NOMO-1 treated with dmso at 0.1 percent for 144 hours (cell line): Measurements from ENCODE around the gene SPDYE2.
"Not testable (repeated sequence)": the region's sequence is repeated elsewhere in the genome, so short reads cannot be mapped to it uniquely, and the experiment has no call there.

Experiments used
- DNase-seq: peaks from one replicate; lab custom pipeline; 2025; ENCODE audit not compliant: unreplicated experiment; lab: John Stamatoyannopoulos, UW

SPDYE2 gene

GRCh38 chr7:102535062-102535615 is 15.9 kb upstream of the SPDYE2 start:
- not testable (repeated sequence) for DNase-seq

GRCh38 chr7:102540604-102541003 is 10.4 kb upstream of the SPDYE2 start:
- not testable (repeated sequence) for DNase-seq

DNA sequence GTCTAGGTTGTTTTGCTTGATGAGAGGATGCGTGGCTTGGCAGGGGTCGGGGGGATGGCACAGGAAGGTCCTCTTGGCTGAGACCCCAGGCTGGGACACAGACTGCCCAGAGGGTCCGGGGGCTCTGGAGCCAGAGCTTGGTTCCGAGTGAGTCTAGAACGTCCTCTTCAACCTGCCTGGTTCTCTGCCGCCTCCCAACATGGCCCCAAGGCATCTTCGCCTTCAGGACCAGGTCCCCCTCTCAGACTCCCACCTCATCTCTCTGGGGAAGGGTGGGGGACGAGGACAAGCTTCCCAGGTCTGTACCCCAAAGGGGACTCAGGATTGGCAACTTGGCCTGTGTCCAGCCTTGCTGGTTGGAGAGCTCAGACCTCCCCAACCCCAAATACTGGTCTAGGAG is 8.9 kb upstream of the SPDYE2 start:
- DNase-seq, result not testable (repeated sequence)

DNA sequence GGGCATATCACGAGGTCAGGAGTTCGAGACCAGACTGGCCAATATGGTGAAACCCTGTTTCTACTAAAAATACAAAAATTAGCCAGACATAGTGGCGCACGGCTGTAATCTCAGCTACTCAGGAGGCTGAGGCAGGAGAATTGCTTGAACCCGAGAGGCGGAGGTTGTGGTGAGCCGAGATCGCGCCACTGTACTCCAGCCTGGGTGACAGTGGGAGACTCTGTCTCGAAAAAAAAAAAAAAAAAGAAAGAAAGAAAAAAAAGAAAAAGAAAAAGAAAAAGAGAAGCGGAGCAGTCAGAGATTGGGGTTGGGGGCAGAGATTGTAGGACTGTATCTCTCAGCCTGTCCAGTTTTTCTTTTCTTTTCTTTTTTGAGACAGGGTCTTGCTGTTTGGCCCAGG is 8.3 kb upstream of the SPDYE2 start:
- not testable (repeated sequence) for DNase-seq

- not testable (repeated sequence) for DNase-seq
These were observed 7.4 kb upstream of the SPDYE2 start, which contains the start of gene UPK3BL2 for GRCh38 chr7:102543596-102543995. Gene UPK3BL2, minus strand, starts transcription at chr7:102543696. Its CDS starts 60 bp downstream, at chr7:102543636.

- not testable (repeated sequence) for DNase-seq
These were observed 6.7 kb upstream of the SPDYE2 start for GRCh38 chr7:102544372-102544771.

DNA sequence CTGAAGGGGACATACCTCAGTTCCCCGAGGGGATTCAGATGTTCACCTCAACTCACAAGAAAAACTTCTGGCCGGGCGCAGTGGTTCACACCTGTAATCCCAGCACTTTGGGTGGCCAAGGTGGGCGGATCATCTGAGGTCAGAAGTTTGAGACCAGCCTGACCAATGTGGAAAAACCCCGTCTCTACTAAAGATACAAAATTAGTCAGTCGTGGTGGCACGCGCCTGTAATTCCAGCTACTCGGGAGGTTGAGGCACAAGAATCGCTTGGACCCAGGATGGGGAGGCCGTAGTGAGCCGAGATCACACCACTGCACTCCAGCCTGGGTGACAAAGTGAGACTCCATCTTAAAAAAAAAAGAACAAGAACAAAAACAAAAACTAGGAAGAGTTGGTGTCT is 5.7 kb upstream of the SPDYE2 start:
- not testable (repeated sequence) for DNase-seq

DNA sequence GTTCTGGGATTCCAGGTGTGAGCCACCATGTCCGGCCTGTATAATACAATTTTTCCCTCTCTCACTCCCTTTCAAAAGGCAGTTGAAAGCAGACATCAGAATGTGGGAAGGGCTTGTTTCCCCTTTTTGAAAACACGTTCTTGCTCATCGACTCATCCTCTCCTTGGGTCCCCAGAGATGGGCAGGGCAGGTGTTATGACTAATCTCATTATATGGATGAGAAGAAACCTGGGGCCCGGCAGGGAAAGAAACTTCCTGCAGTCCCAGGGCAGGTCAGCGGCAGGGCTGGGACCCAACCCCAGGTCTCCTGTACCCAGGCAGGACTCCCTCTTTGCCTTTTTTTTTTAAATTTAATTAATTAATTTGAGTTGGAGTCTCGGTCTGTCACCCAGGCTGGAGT is 4.7 kb upstream of the SPDYE2 start:
- DNase-seq, result not testable (repeated sequence)

- DNase-seq, result not testable (repeated sequence)
These were observed 17.6 kb downstream of the SPDYE2 start for GRCh38 chr7:102568620-102569019.

GRCh38 chr7:102572261-102573239 is 21.5 kb downstream of the SPDYE2 start, which contains the start of gene POLR2J3:
Gene POLR2J3, minus strand, starts transcription at chr7:102572583. Its CDS starts 62 bp downstream, at chr7:102572521.
- DNase-seq, result not testable (repeated sequence)

DNA sequence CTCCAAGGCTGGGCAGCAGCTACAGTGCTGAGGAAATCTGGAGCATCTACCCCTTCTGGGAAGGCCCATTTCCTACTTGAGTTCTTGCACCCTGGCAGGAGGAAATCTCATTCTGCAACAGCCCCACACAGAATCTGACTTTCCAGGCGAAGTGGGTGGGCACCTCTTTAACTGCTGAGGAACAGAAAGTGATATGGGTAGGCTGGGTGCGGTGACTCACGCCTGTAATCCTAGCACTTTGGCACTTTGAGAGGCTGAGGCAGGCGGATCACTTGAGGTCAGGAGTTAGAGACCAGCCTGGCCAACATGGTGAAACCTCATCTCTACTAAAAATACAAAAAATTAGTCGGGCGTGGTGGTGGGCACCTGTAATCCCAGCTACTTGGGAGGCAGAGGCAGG is 23.6 kb downstream of the SPDYE2 start:
- DNase-seq, result not testable (repeated sequence)

DNA sequence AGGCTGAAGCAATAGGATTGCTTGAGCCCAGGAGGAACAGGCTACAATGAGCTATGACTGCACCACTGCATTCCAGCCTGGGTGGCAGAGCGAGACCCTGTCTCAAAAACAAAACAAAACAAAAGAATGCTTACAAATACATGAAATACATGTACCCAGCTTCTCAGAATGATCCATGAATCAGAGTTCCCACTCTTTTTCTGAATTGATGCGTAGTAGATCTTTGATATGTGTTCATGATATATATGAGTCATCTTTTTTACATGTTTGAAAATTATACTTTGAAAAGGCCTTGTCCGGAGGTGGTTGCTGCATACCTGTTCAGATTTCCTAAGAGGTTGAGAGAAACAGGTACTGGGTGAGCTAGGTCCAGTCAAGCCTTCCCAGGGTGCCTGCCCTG is 25.3 kb downstream of the SPDYE2 start:
- not testable (repeated sequence) for DNase-seq

GRCh38 chr7:102577315-102578240 is 26.6 kb downstream of the SPDYE2 start:
- not testable (repeated sequence) for DNase-seq

DNA sequence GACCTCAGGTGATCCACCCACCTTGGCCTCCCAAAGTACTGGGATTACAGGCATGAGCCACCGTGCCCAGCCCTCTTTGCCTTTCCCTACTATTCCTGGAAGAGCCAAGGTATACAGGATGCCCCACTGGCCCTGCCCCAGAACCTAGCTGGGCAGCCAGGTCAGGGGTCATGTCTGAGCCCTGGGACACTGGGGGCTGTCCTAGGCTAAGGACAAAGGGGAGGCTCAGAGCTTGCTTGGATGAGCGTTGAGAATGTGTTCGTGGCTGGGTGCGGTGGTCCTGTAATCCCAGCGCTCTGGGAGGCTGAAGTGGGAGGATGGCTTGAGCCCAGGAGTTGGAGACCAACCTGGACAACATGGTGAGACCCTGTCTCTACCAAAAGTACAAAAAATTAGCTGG is 27.5 kb downstream of the SPDYE2 start:
- not testable (repeated sequence) for DNase-seq

DNA sequence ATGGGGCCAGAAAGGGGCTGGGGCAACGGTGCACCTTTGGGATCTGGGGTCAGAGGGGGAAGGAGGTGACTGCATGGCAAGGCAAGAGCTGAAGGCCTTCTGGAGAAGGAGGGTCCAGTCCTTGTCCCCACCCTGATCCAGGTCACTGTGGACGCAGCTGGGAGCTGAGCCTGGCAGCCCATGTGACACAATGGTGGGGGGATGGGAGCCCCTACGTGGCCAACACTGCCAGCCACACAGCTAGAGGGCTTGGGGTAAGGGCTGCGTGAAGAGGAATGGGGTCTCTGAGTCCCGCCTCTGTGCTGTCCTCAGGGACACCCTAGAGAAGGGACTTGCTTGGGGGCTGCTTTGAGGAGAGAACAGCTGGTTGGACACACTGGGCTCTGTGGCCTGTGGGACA is 30.7 kb downstream of the SPDYE2 start:
- DNase-seq, result not testable (repeated sequence)

- not testable (repeated sequence) for DNase-seq
These were observed 32.5 kb downstream of the SPDYE2 start for GRCh38 chr7:102583495-102583894.

GRCh38 chr7:102589857-102590256 is 38.8 kb downstream of the SPDYE2 start:
- not testable (repeated sequence) for DNase-seq

- DNase-seq, result not testable (repeated sequence)
These were observed 41.5 kb downstream of the SPDYE2 start for GRCh38 chr7:102592477-102593019.

GRCh38 chr7:102593637-102594334 is 42.8 kb downstream of the SPDYE2 start:
- not testable (repeated sequence) for DNase-seq

GRCh38 chr7:102596036-102596435 is 45.0 kb downstream of the SPDYE2 start:
- DNase-seq, result not testable (repeated sequence)
